Stimulated activated naive CD8-positive, alpha-beta T cell treated with anti-CD3 and anti-CD28 coated beads, Interleukin-15, Interleukin-2, amounts not matched to agents 100 U/mL and 50 U/mL, for 24 hours (primary cell): ENCODE measurements around the gene CDCA3.

Experiments used
- ATAC-seq: fragments of 150-1000 bp; cut with Tn5 transposase; one replicate; pipeline ENCODE4 v1.10.0; 2021
- DNase-seq: peaks from one replicate; pipeline ENCODE4 v3.0.0; 2021

Gene CDCA3

GRCh38 chr12:6819106-6820030 lies 31.7 kb downstream of the CDCA3 start:
- no peak for ATAC-seq
- DNase-seq = no peak

DNA sequence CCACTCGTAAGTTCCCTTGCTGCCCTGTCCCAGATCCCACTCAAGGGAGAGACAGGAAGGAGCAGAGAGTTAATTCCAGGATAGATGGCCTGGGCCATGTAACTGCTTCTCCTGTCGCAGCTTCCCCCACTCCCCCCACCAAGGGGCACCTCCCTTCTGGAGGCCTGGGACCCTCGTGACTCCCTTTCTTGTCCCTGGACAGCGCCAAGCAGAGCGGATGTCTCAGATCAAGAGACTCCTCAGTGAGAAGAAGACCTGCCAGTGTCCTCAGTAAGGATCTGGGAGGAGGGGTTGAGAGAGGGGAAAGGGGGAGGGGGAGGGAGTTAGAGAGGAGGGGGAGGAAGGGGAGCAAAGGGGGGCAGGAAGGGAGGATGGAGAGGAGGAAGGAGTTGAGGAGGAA lies 32.4 kb downstream of the CDCA3 start:
- ATAC-seq (no peak), DNase-seq (no peak)

DNA sequence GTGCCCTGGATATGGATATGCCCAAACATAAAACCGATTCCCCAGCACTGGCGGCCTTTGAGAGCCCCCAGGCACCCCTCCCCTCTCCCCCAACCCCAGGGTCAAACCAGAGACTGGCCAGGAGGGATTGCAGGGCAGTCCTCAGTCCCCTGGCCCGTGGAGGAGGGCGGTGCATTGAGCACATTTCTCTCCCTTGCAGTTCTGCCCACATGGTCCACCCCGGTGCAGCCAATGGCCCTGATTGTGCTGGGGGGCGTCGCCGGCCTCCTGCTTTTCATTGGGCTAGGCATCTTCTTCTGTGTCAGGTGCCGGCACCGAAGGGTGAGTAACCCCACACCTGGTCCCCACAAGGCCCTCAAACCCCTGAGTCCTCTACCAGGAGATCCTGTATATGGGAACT lies 32.9 kb downstream of the CDCA3 start:
- ATAC-seq (no peak), DNase-seq (no peak)

DNA sequence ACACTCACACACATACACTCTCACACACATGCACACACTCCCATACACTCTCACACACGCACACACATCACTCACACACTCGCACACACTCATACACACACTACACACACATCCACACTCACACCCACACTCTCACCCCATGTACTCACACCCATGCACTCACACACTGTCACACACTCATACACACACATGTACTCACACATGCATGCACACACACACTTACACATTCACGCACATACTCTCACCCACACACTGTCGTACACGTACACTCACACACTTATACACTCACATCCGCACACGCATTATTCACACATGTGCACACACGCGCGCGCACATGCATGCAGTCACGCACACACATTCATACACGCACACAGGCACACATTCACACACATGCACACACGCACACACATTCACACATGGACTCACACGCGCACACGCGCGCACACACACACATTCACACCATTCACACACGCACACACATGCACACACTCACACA lies 33.4 kb downstream of the CDCA3 start:
- ATAC-seq (no peak), DNase-seq (no peak)

DNA sequence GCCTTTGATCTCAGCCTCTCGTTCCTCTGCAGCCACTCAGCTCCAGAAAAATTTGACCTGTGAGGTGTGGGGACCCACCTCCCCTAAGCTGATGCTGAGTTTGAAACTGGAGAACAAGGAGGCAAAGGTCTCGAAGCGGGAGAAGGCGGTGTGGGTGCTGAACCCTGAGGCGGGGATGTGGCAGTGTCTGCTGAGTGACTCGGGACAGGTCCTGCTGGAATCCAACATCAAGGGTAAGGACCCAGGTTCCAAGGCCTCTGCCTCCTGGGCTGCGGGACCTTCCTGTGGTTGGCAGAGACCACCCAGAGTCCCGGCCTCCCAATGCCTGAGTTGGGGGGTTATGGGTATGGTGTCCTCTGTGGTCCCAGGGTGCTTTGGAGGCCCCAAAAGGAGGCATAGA lies 34.0 kb downstream of the CDCA3 start:
- ATAC-seq = no peak
- DNase-seq = no peak

DNA sequence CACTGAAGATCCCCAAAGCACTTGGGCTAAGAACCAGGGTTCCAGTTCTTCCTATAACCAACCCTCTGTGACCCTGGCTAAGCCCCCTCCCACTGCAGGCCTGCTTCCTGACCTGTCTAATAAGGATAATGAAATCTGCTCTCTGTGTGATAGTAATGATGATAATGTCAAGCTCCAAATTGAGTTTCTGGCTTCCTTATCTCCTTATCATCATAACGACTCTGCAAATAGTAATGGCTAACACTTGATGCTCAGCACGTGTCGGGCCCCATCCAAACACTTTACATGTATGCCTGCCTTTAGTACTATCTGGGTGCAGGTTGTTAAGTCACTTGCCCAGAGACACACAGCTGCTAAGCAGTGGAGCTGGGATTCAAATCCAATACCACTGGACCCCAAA lies 34.5 kb downstream of the CDCA3 start:
- no peak for ATAC-seq

DNA sequence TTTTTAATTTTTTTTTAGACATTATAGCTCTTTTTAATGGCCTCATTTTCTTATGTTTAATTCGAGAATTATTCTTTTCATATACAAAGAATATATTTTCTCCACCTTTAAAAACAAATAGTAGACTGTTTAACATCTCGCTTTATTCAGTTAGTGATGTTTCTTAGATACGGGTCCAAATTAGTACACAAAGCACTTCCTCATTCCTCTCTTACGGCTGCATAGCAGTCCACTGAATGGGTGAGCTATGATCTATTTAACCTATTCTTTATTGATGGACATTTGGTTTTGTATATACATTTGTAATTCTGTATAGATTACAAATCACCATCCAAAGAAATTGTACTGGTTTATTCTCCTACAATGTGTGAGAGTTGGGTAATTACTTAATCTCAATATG lies 37.7 kb downstream of the CDCA3 start:
- DNase-seq (no peak), ATAC-seq (no peak)

More for the DNA sequence above, 34.5 kb downstream of the CDCA3 start:
- no peak for DNase-seq

- ATAC-seq (no peak), DNase-seq (no peak)
These were observed 40.3 kb downstream of the CDCA3 start for GRCh38 chr12:6810758-6811157.

- ATAC-seq = no peak
- no peak for DNase-seq
These were observed 42.0 kb downstream of the CDCA3 start for GRCh38 chr12:6809056-6809455.

- DNase-seq (no peak), ATAC-seq (no peak)
These were observed 43.9 kb downstream of the CDCA3 start for GRCh38 chr12:6807170-6807569.

DNA sequence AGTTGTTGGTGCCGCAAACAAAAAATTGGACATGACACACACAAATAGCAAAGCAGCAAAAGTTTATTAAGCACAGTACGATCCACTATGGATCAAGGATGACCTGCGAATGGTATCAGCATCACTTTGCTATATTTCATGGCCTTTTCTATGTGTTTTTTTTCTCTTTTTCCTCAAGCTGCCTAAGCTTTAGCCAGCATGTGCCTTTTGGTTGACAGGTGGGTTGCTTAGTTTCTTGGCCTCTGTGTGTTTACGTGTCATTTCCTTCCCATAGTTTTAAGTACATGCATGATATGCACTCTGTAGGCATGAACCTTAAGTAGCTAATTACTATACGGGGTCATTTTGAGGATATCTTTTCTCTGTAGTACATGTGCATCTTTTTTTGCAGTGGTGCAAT lies 51.9 kb downstream of the CDCA3 start:
- DNase-seq (no peak), ATAC-seq (no peak)
